Breast epithelium (tissue), 4 donors: ENCODE measurements around the gene NHLRC4. TPM values are rescaled to one million over a fixed set of nuclear protein-coding genes. Genes with fewer than 3 reads are reported as not detected.
A peak's percentile ranks its signal among the peaks of the same experiment; 100 is the strongest.

Source experiments
- DNase-seq, 2 donors: peaks; one replicate each; pipeline ENCODE4 v3.0.0-alpha.2; 2019; ENCODE audit warnings: low spot score in 2 of 2
- H3K27ac ChIP-seq, 2 donors: fragments of 200-600 bp; sonication (generic) in 1 of 2; one replicate each; pipeline ENCODE4 v1.5.1; 2016 to 2019; ENCODE audit warnings: mild to moderate bottlenecking in 1 of 2
- H3K27me3 ChIP-seq, 2 donors: fragments of 200-600 bp; sonication (generic) in 1 of 2; one replicate each; pipeline versions ENCODE4 v1.5.1 to v1.6.0; 2017 to 2019; ENCODE audit warnings: control low read depth in 1 of 2, mild to moderate bottlenecking in 1 of 2
- H3K36me3 ChIP-seq: fragments of 200-600 bp; one replicate; pipeline ENCODE4 v1.5.1; 2019
- H3K4me1 ChIP-seq, 2 donors: fragments of 200-600 bp; sonication (generic); one replicate each; pipeline ENCODE4 v1.5.1; 2016 to 2019; ENCODE audit warnings: control low read depth in 1 of 2
- H3K4me3 ChIP-seq, 3 donors: fragments of 200-600 bp; sonication (generic); 1 replicate in 2 of 3; 2 replicates in 1 of 3; pipeline ENCODE4 v1.5.1; 2016 to 2019; ENCODE audit warnings: mild to moderate bottlenecking in 3 of 3, moderate library complexity in 2 of 3
- H3K9me3 ChIP-seq, 2 donors: fragments of 200-600 bp; sonication (generic) in 1 of 2; one replicate each; pipeline ENCODE4 v1.5.1; 2016 to 2019; ENCODE audit warnings: control low read depth in 1 of 2
- CTCF ChIP-seq, 3 donors: fragments of 450-650 bp; IDR thresholded peaks; one replicate each; pipeline ENCODE4 v1.5.1; 2016 to 2017; ENCODE audit warnings: antibody characterized with exemption in 3 of 3, mild to moderate bottlenecking in 3 of 3, moderate library complexity in 3 of 3
- POLR2A ChIP-seq: fragments of 450-650 bp; IDR thresholded peaks from one replicate; pipeline ENCODE4 v1.6.1; 2016; ENCODE audit warnings: antibody characterized with exemption, mild to moderate bottlenecking, moderate library complexity
- POLR2AphosphoS5 ChIP-seq, 3 donors: sonication (generic); formaldehyde crosslinking; IDR thresholded peaks; one replicate each; pipeline ENCODE4 v1.6.1; 2017; ENCODE audit warnings: antibody characterized with exemption in 3 of 3
- intact Hi-C: fragments of 100-400 bp; cut with DNase I; formaldehyde crosslinking; loops from one replicate; pipeline ENCODE4 v1.15.1; 2023; ENCODE audit warnings: low total_unique reads
- total RNA-seq, 3 donors: library from RNA; depleted of rRNA; stranded (reverse); fragments of >200 nt; gene quantifications; one replicate each; pipeline ENCODE4 v1.1.0, GENCODE V29; 2016

The NHLRC4 gene
- total RNA-seq, 3 donors from 2014 or later = 0.32 to 1.9 (median 0.66) TPM

- H3K36me3 ChIP-seq = no peaks in the 10 kb centered on the region
- H3K4me1 ChIP-seq = peaks cover 0 to 27% of the 10 kb centered on the region in 2 donors
- H3K27ac ChIP-seq = peak overlapping the region in 1 of 2 donors; percentile 97
- no peaks in the 10 kb centered on the region for H3K27me3 ChIP-seq
- no peak for TF ChIP-seq CTCF (IDR thresholded peaks at IDR 0.05)
- TF ChIP-seq POLR2AphosphoS5 (IDR thresholded peaks at IDR 0.05) = no peak
- TF ChIP-seq POLR2A = no peak
- no peak overlapping the region for H3K4me3 ChIP-seq
- no peak for DNase-seq
- H3K9me3 ChIP-seq = no peaks in the 10 kb centered on the region
- intact Hi-C loops = no loop called here
These were observed 42.3 kb upstream of the NHLRC4 start for GRCh38 chr16:524274-525040.

GRCh38 chr16:525123-525519, 41.7 kb upstream of the NHLRC4 start:
- Histone ChIP-seq H3K36me3 (no peaks in the 10 kb centered on the region), H3K4me1 (peaks cover 0 to 33% of the 10 kb centered on the region in 2 donors), H3K27ac (peak overlapping the region; percentile 45 to 97), H3K27me3 (no peaks in the 10 kb centered on the region), H3K4me3 (no peak overlapping the region), H3K9me3 (no peaks in the 10 kb centered on the region)
- no peak for TF ChIP-seq CTCF (IDR thresholded peaks at IDR 0.05)
- TF ChIP-seq POLR2AphosphoS5 (IDR thresholded peaks at IDR 0.05) = no peak
- no peak for TF ChIP-seq POLR2A
- intact Hi-C loops = no loop called here
- no peak for DNase-seq

GRCh38 chr16:525520-526180, 41.2 kb upstream of the NHLRC4 start:
- Histone ChIP-seq H3K9me3 (no peaks in the 10 kb centered on the region), H3K4me3 (peak overlapping the region in 2 of 3 donors; percentile 81 to 84), H3K4me1 (peaks cover 0 to 34% of the 10 kb centered on the region in 2 donors), H3K27ac (peak overlapping the region; percentile 97), H3K36me3 (no peaks in the 10 kb centered on the region), H3K27me3 (no peaks in the 10 kb centered on the region)
- peak in 1 of 2 donors; percentile 35 for DNase-seq
- TF ChIP-seq POLR2A (no peak), POLR2AphosphoS5 (IDR thresholded peaks at IDR 0.05) (no peak), CTCF (IDR thresholded peaks at IDR 0.05) (no peak)
- intact Hi-C loops = no loop called here

- intact Hi-C loops = no loop called here
- DNase-seq = peak in 1 of 2 donors; percentile 40
- TF ChIP-seq POLR2A (no peak), CTCF (IDR thresholded peaks at IDR 0.05) (no peak), POLR2AphosphoS5 (IDR thresholded peaks at IDR 0.05) (no peak)
These were observed 40.4 kb upstream of the NHLRC4 start for GRCh38 chr16:526181-527014.

More at GRCh38 chr16:526181-527014, 40.4 kb upstream of the NHLRC4 start:
- Histone ChIP-seq H3K27me3 (no peaks in the 10 kb centered on the region), H3K9me3 (no peaks in the 10 kb centered on the region), H3K36me3 (no peaks in the 10 kb centered on the region), H3K27ac (peak overlapping the region; percentile 97), H3K4me3 (peak overlapping the region; percentile 76 to 84 (median 81)), H3K4me1 (peaks cover 0 to 32% of the 10 kb centered on the region in 2 donors)
